Measurements from ENCODE around the gene ANXA11.

- no peak for TF ChIP-seq FOXP2 (optimal IDR thresholded peaks at IDR 0.05; ENCODE audit: borderline replicate concordance, extremely low read depth, extremely low read length, insufficient read depth)
- TF ChIP-seq POLR2AphosphoS5 (IDR thresholded peaks at IDR 0.05; ENCODE audit: low read depth, low read length), result no peak
- TF ChIP-seq SIN3A (IDR thresholded peaks at IDR 0.05; ENCODE audit: borderline replicate concordance, insufficient read depth, low read length), result no peak
Measured at GRCh38 chr10:80154626-80154977, 50.7 kb downstream of the ANXA11 start.

Measured in PFSK-1 (cell line).